Measurements from ENCODE around the gene JPH3.
A peak's percentile ranks its signal among the peaks of the same experiment; 100 is the strongest.

Gene JPH3

GRCh38 chr16:87586201-87586782, 16.0 kb upstream of the JPH3 start:
- H3K27me3 ChIP-seq (ENCODE audit: insufficient read depth, low read length) = peaks cover 3% of the 10 kb centered on the region; the same call in 1 of the 2 replicates
- 89% methylated on average over 22 of the region's 22 CpGs for WGBS

GRCh38 chr16:87587636-87588035, 14.7 kb upstream of the JPH3 start:
- H3K9ac ChIP-seq (ENCODE audit: low read depth, low read length) = no peak overlapping the region
- H3K27me3 ChIP-seq (ENCODE audit: insufficient read depth, low read length) = peaks cover 3% of the 10 kb centered on the region; the same call in 1 of the 2 replicates
- no peaks in the 10 kb centered on the region for H3K9me3 ChIP-seq (ENCODE audit: insufficient read depth, low read depth, low read length)
- peaks cover 6% of the 10 kb centered on the region for H3K4me1 ChIP-seq (ENCODE audit: insufficient read depth, low read length)
- H3K27ac ChIP-seq (ENCODE audit: low read depth, low read length) = no peak overlapping the region
- H3K4me3 ChIP-seq (ENCODE audit: low read length) = no peak overlapping the region
- 90% methylated on average over 9 of the region's 9 CpGs for WGBS
- no peaks in the 10 kb centered on the region for H3K36me3 ChIP-seq (ENCODE audit: insufficient read depth, low read length)

More at GRCh38 chr16:87586201-87586782, 16.0 kb upstream of the JPH3 start:
- H3K4me3 ChIP-seq (ENCODE audit: low read length) = no peak overlapping the region
- no peaks in the 10 kb centered on the region for H3K36me3 ChIP-seq (ENCODE audit: insufficient read depth, low read length)
- no peak overlapping the region for H3K27ac ChIP-seq (ENCODE audit: low read depth, low read length)
- no peaks in the 10 kb centered on the region for H3K9me3 ChIP-seq (ENCODE audit: insufficient read depth, low read depth, low read length)
- peaks cover 14% of the 10 kb centered on the region for H3K4me1 ChIP-seq (ENCODE audit: insufficient read depth, low read length)
- H3K9ac ChIP-seq (ENCODE audit: low read depth, low read length) = no peak overlapping the region

- 90% methylated on average over 21 of the region's 21 CpGs for WGBS
- Histone ChIP-seq H3K4me1 (ENCODE audit: insufficient read depth, low read length) (no peaks in the 10 kb centered on the region), H3K27ac (ENCODE audit: low read depth, low read length) (no peak overlapping the region), H3K9me3 (ENCODE audit: insufficient read depth, low read depth, low read length) (no peaks in the 10 kb centered on the region), H3K27me3 (ENCODE audit: insufficient read depth, low read length) (peaks cover 3% of the 10 kb centered on the region; the same call in 1 of the 2 replicates), H3K36me3 (ENCODE audit: insufficient read depth, low read length) (no peaks in the 10 kb centered on the region), H3K9ac (ENCODE audit: low read depth, low read length) (no peak overlapping the region), H3K4me3 (ENCODE audit: low read length) (no peak overlapping the region)
Observed at GRCh38 chr16:87592018-87592712, 10.1 kb upstream of the JPH3 start.

- Histone ChIP-seq H3K27me3 (ENCODE audit: insufficient read depth, low read length) (peaks cover 3% of the 10 kb centered on the region; the same call in 1 of the 2 replicates), H3K36me3 (ENCODE audit: insufficient read depth, low read length) (no peaks in the 10 kb centered on the region), H3K9ac (ENCODE audit: low read depth, low read length) (no peak overlapping the region), H3K4me1 (ENCODE audit: insufficient read depth, low read length) (no peaks in the 10 kb centered on the region), H3K9me3 (ENCODE audit: insufficient read depth, low read depth, low read length) (no peaks in the 10 kb centered on the region), H3K27ac (ENCODE audit: low read depth, low read length) (no peak overlapping the region), H3K4me3 (ENCODE audit: low read length) (no peak overlapping the region)
- WGBS = 91% methylated on average over 10 of the region's 10 CpGs
Observed at GRCh38 chr16:87593710-87594258, 8.5 kb upstream of the JPH3 start.

- Histone ChIP-seq H3K27ac (ENCODE audit: low read depth, low read length) (no peak overlapping the region), H3K9ac (ENCODE audit: low read depth, low read length) (no peak overlapping the region), H3K27me3 (ENCODE audit: insufficient read depth, low read length) (0 out of 2 replicates have a peak, but pooled peaks cover 3% of the 10 kb centered on the region), H3K4me3 (ENCODE audit: low read length) (no peak overlapping the region), H3K4me1 (ENCODE audit: insufficient read depth, low read length) (no peaks in the 10 kb centered on the region), H3K36me3 (ENCODE audit: insufficient read depth, low read length) (no peaks in the 10 kb centered on the region), H3K9me3 (ENCODE audit: insufficient read depth, low read depth, low read length) (no peaks in the 10 kb centered on the region)
- WGBS = 87% methylated on average over 5 of the region's 5 CpGs
Observed at GRCh38 chr16:87595712-87596111, 6.6 kb upstream of the JPH3 start.

- Histone ChIP-seq H3K9me3 (ENCODE audit: insufficient read depth, low read depth, low read length) (no peaks in the 10 kb centered on the region), H3K36me3 (ENCODE audit: insufficient read depth, low read length) (no peaks in the 10 kb centered on the region), H3K4me3 (ENCODE audit: low read length) (no peak overlapping the region), H3K27me3 (ENCODE audit: insufficient read depth, low read length) (0 out of 2 replicates have a peak, but pooled peaks cover 8% of the 10 kb centered on the region), H3K9ac (ENCODE audit: low read depth, low read length) (no peak overlapping the region), H3K27ac (ENCODE audit: low read depth, low read length) (no peak overlapping the region), H3K4me1 (ENCODE audit: insufficient read depth, low read length) (no peaks in the 10 kb centered on the region)
- WGBS = 92% methylated on average over 6 of the region's 6 CpGs
Observed at GRCh38 chr16:87597324-87597830, 4.9 kb upstream of the JPH3 start.

- 87% methylated on average over 5 of the region's 5 CpGs for WGBS
- H3K27ac ChIP-seq (ENCODE audit: low read depth, low read length) = no peak overlapping the region
- no peak overlapping the region for H3K4me3 ChIP-seq (ENCODE audit: low read length)
- no peak overlapping the region for H3K9ac ChIP-seq (ENCODE audit: low read depth, low read length)
- H3K36me3 ChIP-seq (ENCODE audit: insufficient read depth, low read length) = no peaks in the 10 kb centered on the region
- peaks cover 14% of the 10 kb centered on the region for H3K27me3 ChIP-seq (ENCODE audit: insufficient read depth, low read length)
- H3K4me1 ChIP-seq (ENCODE audit: insufficient read depth, low read length) = no peaks in the 10 kb centered on the region
- no peaks in the 10 kb centered on the region for H3K9me3 ChIP-seq (ENCODE audit: insufficient read depth, low read depth, low read length)
Observed at GRCh38 chr16:87598431-87598830, 3.9 kb upstream of the JPH3 start.

GRCh38 chr16:87600246-87600645, 2.1 kb upstream of the JPH3 start:
- Histone ChIP-seq H3K27me3 (ENCODE audit: insufficient read depth, low read length) (peaks cover 32% of the 10 kb centered on the region), H3K4me3 (ENCODE audit: low read length) (no peak overlapping the region), H3K36me3 (ENCODE audit: insufficient read depth, low read length) (no peaks in the 10 kb centered on the region), H3K27ac (ENCODE audit: low read depth, low read length) (no peak overlapping the region), H3K4me1 (ENCODE audit: insufficient read depth, low read length) (no peaks in the 10 kb centered on the region; the same call in 1 of the 2 replicates), H3K9ac (ENCODE audit: low read depth, low read length) (no peak overlapping the region), H3K9me3 (ENCODE audit: insufficient read depth, low read depth, low read length) (no peaks in the 10 kb centered on the region)
- 84% methylated on average over 6 of the region's 6 CpGs for WGBS

GRCh38 chr16:87601401-87601981, 817 bp upstream of the JPH3 start:
- no peaks in the 10 kb centered on the region for H3K36me3 ChIP-seq (ENCODE audit: insufficient read depth, low read length)
- peak overlapping the region; percentile 48; the same call in 1 of the 2 replicates for H3K27ac ChIP-seq (ENCODE audit: low read depth, low read length)
- no peaks in the 10 kb centered on the region for H3K9me3 ChIP-seq (ENCODE audit: insufficient read depth, low read depth, low read length)
- H3K4me1 ChIP-seq (ENCODE audit: insufficient read depth, low read length) = no peaks in the 10 kb centered on the region; the same call in 1 of the 2 replicates
- H3K27me3 ChIP-seq (ENCODE audit: insufficient read depth, low read length) = peaks cover 33% of the 10 kb centered on the region
- 14% methylated on average over 31 of the region's 32 CpGs for WGBS
- H3K9ac ChIP-seq (ENCODE audit: low read depth, low read length) = peak overlapping the region; percentile 72
- peak overlapping the region; percentile 90 for H3K4me3 ChIP-seq (ENCODE audit: low read length)

- no peaks in the 10 kb centered on the region; the same call in 1 of the 2 replicates for H3K4me1 ChIP-seq (ENCODE audit: insufficient read depth, low read length)
- H3K9me3 ChIP-seq (ENCODE audit: insufficient read depth, low read depth, low read length) = no peaks in the 10 kb centered on the region
- H3K27ac ChIP-seq (ENCODE audit: low read depth, low read length) = peak overlapping the region; percentile 62; the same call in 1 of the 2 replicates
- peak overlapping the region; percentile 71 for H3K9ac ChIP-seq (ENCODE audit: low read depth, low read length)
- no peaks in the 10 kb centered on the region for H3K36me3 ChIP-seq (ENCODE audit: insufficient read depth, low read length)
- WGBS = under 1% methylated on average over 96 of the region's 97 CpGs
- H3K4me3 ChIP-seq (ENCODE audit: low read length) = peak overlapping the region; percentile 90
- peaks cover 33% of the 10 kb centered on the region for H3K27me3 ChIP-seq (ENCODE audit: insufficient read depth, low read length)
Observed at GRCh38 chr16:87602821-87603683, 744 bp downstream of the JPH3 start.
